Smooth muscle cell (in vitro differentiated cells): ENCODE data around the gene PNPLA1. TPM values are rescaled to one million over a fixed set of nuclear protein-coding genes. Genes with fewer than 3 reads are reported as not detected.

ENCODE experiments used
- DNase-seq: peaks from one replicate; lab custom pipeline; 2025; ENCODE audit not compliant: unreplicated experiment; lab: John Stamatoyannopoulos, UW
- H2AFZ ChIP-seq: fragments of 200-600 bp; sonication (generic); 2 replicates; pipeline ENCODE4 v1.6.0; 2016; ENCODE audit warnings: antibody characterized with exemption, low read depth, mild to moderate bottlenecking
- H3F3A ChIP-seq: fragments of 200-600 bp; sonication (generic); 2 replicates; pipeline ENCODE4 v1.6.0; 2017; ENCODE audit warnings: antibody characterized with exemption, low read depth
- H3K27ac ChIP-seq: fragments of 200-600 bp; sonication (generic); 2 replicates; pipeline ENCODE4 v1.5.1; 2016; ENCODE audit warnings: low read depth, mild to moderate bottlenecking
- H3K27me3 ChIP-seq: fragments of 200-600 bp; sonication (generic); 2 replicates; pipeline ENCODE4 v1.6.1; 2016; ENCODE audit warnings: low read depth, mild to moderate bottlenecking
- H3K36me3 ChIP-seq: fragments of 200-600 bp; sonication (generic); 2 replicates; pipeline ENCODE4 v1.5.1; 2016; ENCODE audit warnings: low read depth
- H3K4me1 ChIP-seq: fragments of 200-600 bp; sonication (generic); 2 replicates; pipeline ENCODE4 v1.5.1; 2016; ENCODE audit warnings: low read depth
- H3K4me2 ChIP-seq: fragments of 200-600 bp; sonication (generic); 2 replicates; pipeline ENCODE4 v1.6.0; 2016; ENCODE audit warnings: mild to moderate bottlenecking
- H3K4me3 ChIP-seq: fragments of 200-600 bp; sonication (generic); 2 replicates; pipeline ENCODE4 v1.5.1; 2016; ENCODE audit warnings: mild to moderate bottlenecking
- H3K79me2 ChIP-seq: fragments of 200-600 bp; sonication (generic); 2 replicates; pipeline ENCODE4 v1.6.0; 2016; ENCODE audit warnings: low read depth, mild to moderate bottlenecking
- H3K9ac ChIP-seq: fragments of 200-600 bp; sonication (generic); 2 replicates; pipeline ENCODE4 v1.6.0; 2016; ENCODE audit warnings: low read depth
- H3K9me3 ChIP-seq: fragments of 200-600 bp; sonication (generic); replicated peaks from 2 replicates; pipeline ENCODE4 v1.5.1; 2016; ENCODE audit warnings: low read depth
- H4K20me1 ChIP-seq: fragments of 200-600 bp; sonication (generic); 2 replicates; pipeline ENCODE4 v1.6.0; 2016; ENCODE audit warnings: low read depth
- WGBS: methylation state at CpG from one replicate; pipeline ENCODE4 v1.1.7; 2016; ENCODE audit warnings: low lambda C conversion rate; 5-methylcytosine and 5-hydroxymethylcytosine counted together
- polyA plus RNA-seq: library from polyadenylated mRNA; unstranded; fragments of >200 nt; fragmentation: Nextera tagmentation; extraction: Ambion mirVana; gene quantifications from 2 replicates; pipeline ENCODE4 v1.2.1, GENCODE V29; 2016
- total RNA-seq: library from RNA; depleted of rRNA; stranded (reverse); fragments of >200 nt; gene quantifications from 2 replicates; pipeline ENCODE4 v1.2.3, GENCODE V29; 2014
- TF ChIP-seq, protein P1 (sequence below): fragments of 200-600 bp; sonication (generic); IDR thresholded peaks from 2 replicates; pipeline ENCODE4 v1.5.1; 2017; ENCODE audit warnings: borderline replicate concordance, mild to moderate bottlenecking, antibody characterized with exemption; ENCODE audit not compliant: insufficient read depth, poor library complexity, severe bottlenecking

PNPLA1 gene
- total and polyA plus RNA-seq, 2 experiments from 2014 or later = not detected

DNA sequence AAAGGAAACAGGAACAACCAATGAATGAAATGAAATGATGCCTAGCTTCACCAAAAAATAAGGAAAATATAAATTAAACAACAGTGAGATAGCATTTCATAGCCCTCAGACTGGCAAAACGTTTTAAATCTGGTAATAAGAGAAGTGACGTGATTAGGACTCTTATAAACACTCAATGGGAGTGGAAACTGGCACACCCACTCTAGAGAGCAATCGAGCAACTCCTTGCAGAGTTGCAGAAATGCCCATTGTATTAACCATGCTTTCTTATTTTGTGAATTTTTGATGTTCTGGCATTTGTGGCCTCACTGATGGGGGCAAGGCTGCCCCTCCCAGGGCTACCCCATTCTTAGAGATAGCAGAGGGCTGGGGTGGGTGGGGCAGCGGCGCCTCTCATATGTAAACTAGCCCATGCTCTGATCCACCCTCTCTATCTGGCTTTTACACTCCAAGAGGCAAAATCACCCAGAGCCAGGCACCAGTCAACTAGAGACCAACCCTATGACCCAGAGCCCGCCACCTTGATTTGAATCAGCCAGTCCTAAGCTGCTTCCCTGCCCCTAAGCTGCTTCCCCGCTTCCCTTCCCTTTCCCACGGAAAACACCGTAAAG, 6.4 kb upstream of the PNPLA1 start:
- Histone ChIP-seq H3K9ac (no peak overlapping the region), H3K9me3 (no peaks in the 10 kb centered on the region), H3K4me3 (no peak overlapping the region), H3K36me3 (no peaks in the 10 kb centered on the region), H3K27me3 (peaks cover 12% of the 10 kb centered on the region), H3K27ac (no peak overlapping the region), H2AFZ (no peak overlapping the region), H3K4me1 (no peaks in the 10 kb centered on the region), H3K79me2 (no peaks in the 10 kb centered on the region), H3K4me2 (no peak overlapping the region), H4K20me1 (no peaks in the 10 kb centered on the region), H3F3A (no peaks in the 10 kb centered on the region)
- TF ChIP-seq, protein P1, sequence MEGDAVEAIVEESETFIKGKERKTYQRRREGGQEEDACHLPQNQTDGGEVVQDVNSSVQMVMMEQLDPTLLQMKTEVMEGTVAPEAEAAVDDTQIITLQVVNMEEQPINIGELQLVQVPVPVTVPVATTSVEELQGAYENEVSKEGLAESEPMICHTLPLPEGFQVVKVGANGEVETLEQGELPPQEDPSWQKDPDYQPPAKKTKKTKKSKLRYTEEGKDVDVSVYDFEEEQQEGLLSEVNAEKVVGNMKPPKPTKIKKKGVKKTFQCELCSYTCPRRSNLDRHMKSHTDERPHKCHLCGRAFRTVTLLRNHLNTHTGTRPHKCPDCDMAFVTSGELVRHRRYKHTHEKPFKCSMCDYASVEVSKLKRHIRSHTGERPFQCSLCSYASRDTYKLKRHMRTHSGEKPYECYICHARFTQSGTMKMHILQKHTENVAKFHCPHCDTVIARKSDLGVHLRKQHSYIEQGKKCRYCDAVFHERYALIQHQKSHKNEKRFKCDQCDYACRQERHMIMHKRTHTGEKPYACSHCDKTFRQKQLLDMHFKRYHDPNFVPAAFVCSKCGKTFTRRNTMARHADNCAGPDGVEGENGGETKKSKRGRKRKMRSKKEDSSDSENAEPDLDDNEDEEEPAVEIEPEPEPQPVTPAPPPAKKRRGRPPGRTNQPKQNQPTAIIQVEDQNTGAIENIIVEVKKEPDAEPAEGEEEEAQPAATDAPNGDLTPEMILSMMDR = no peak
- 82% methylated on average over 9 of the region's 9 CpGs for WGBS
- no peak for DNase-seq

DNA sequence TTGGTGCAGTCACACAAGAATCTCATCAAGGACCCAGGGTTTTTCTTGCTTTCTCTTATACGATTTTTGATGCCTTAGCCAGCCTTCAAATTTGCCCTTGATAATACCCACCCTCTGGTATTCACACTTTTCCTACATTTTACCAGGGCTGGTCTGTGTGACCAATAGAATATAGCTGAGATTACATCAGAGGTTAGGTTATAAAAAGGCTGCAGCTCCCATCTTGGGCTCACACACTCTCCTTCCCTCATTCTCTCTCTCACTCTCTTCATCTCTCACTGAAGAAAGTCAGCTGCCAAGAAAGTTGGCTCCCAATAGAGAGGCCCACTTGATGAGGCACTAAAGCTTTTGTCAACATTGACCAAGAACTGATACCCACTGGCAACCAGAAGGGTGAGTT, 4.1 kb upstream of the PNPLA1 start:
- DNase-seq = no peak
- Histone ChIP-seq H3K9me3 (no peaks in the 10 kb centered on the region), H4K20me1 (no peaks in the 10 kb centered on the region), H3K4me2 (no peak overlapping the region), H3K4me1 (no peaks in the 10 kb centered on the region), H3K36me3 (no peaks in the 10 kb centered on the region), H3K4me3 (no peak overlapping the region), H3K9ac (no peak overlapping the region), H3F3A (no peaks in the 10 kb centered on the region), H3K27me3 (peaks cover 10% of the 10 kb centered on the region), H2AFZ (no peak overlapping the region), H3K27ac (no peak overlapping the region), H3K79me2 (no peaks in the 10 kb centered on the region)
- TF ChIP-seq, protein P1 = no peak
- 88% methylated on average over 1 of the region's 1 CpG for WGBS

DNA sequence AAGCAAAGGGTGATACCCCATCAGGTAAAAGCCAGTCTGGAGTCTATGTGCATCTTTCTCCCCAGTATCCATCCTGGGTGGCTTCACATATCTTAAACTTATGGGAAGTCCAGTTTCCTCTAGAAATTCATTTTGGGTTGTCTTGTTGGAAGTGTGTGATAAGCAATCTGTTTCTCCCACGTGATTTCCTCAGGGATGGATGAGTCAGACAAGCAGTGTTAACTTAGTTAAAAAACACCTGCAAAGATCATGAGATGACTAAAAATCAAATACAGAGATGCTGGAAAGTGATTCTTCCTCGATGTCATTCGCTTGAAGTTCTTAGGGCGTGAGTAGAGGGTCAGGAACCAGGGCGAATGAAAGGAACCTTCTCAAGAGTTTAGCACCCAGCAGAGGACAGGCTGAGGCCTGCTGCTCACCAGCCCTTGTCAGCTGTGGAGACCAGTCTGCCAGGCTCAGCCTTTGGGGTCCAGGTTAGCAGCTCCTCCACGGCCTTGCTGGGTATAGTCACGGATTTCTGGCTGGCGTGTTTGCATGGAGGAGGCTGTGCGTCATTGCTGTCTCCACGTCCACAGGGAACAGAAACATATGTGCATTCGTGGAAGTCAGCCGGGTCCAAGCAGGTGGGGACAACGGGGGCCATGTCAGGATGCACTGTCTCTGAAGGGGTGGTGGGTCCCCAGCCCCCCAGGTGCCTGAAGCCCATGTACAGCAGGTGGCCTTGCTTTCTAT, 2.8 kb upstream of the PNPLA1 start:
- TF ChIP-seq, protein P1 = no peak
- H3K79me2 ChIP-seq = no peaks in the 10 kb centered on the region
- H2AFZ ChIP-seq = no peak overlapping the region
- no peaks in the 10 kb centered on the region for H3K36me3 ChIP-seq
- DNase-seq = no peak
- H3K9me3 ChIP-seq = no peaks in the 10 kb centered on the region
- H3K9ac ChIP-seq = no peak overlapping the region
- H3F3A ChIP-seq = no peaks in the 10 kb centered on the region
- H3K4me2 ChIP-seq = no peak overlapping the region
- 92% methylated on average over 13 of the region's 13 CpGs for WGBS
- H3K27me3 ChIP-seq = peaks cover under 1% of the 10 kb centered on the region
- H3K4me1 ChIP-seq = no peaks in the 10 kb centered on the region
- H3K27ac ChIP-seq = no peak overlapping the region
- H3K4me3 ChIP-seq = no peak overlapping the region
- no peaks in the 10 kb centered on the region for H4K20me1 ChIP-seq
